T-helper 2 cell treated with Interferon-gamma antibody and Interleukin-4, amounts not matched to agents 5 μg/mL and 100 μg/mL, for 36 hours (primary cell): ENCODE measurements around the gene GNAQ.

Experiments used
- DNase-seq: peaks from one replicate; pipeline ENCODE4 v3.0.0; 2021; ENCODE audit warnings: low spot score
- H3K27ac Mint-ChIP-seq: one replicate; pipeline ENCODE4 v1.8.0; 2021; ENCODE audit warnings: mild to moderate bottlenecking, mixed read lengths
- H3K27me3 Mint-ChIP-seq: one replicate; pipeline ENCODE4 v1.8.0; 2021; ENCODE audit warnings: low read depth, mixed read lengths
- H3K36me3 Mint-ChIP-seq: one replicate; pipeline ENCODE4 v1.8.0; 2021; ENCODE audit warnings: low read depth, mixed read lengths
- H3K4me1 Mint-ChIP-seq: one replicate; pipeline ENCODE4 v1.8.0; 2021; ENCODE audit warnings: low read depth, mixed read lengths
- H3K4me3 Mint-ChIP-seq: one replicate; pipeline ENCODE4 v1.8.0; 2022; ENCODE audit warnings: mild to moderate bottlenecking, moderate library complexity, mixed read lengths
- H3K9me3 Mint-ChIP-seq: one replicate; pipeline ENCODE4 v1.8.0; 2021; ENCODE audit warnings: mixed read lengths

GNAQ gene

GRCh38 chr9:77985996-77986395 is 45.6 kb downstream of the GNAQ start:
- Mint-ChIP-seq H3K9me3 (no peaks in the 10 kb centered on the region), H3K36me3 (peaks cover 17% of the 10 kb centered on the region), H3K4me3 (no peak overlapping the region), H3K4me1 (peaks cover 58% of the 10 kb centered on the region), H3K27me3 (no peaks in the 10 kb centered on the region), H3K27ac (peak overlapping the region; percentile 3)
- no peak for DNase-seq

- DNase-seq, result no peak
- H3K4me3 Mint-ChIP-seq, result no peak overlapping the region
- peaks cover 69% of the 10 kb centered on the region for H3K4me1 Mint-ChIP-seq
- peaks cover 25% of the 10 kb centered on the region for H3K36me3 Mint-ChIP-seq
- no peaks in the 10 kb centered on the region for H3K27me3 Mint-ChIP-seq
- H3K27ac Mint-ChIP-seq, result peak overlapping the region; percentile 72
- H3K9me3 Mint-ChIP-seq, result no peaks in the 10 kb centered on the region
Measured at GRCh38 chr9:77983320-77983662, 48.3 kb downstream of the GNAQ start.

- Mint-ChIP-seq H3K4me3 (peak overlapping the region; percentile 33), H3K4me1 (peaks cover 70% of the 10 kb centered on the region), H3K36me3 (peaks cover 25% of the 10 kb centered on the region), H3K9me3 (no peaks in the 10 kb centered on the region), H3K27ac (peak overlapping the region; percentile 21), H3K27me3 (no peaks in the 10 kb centered on the region)
- DNase-seq, result no peak
Measured at GRCh38 chr9:77982581-77983319, 48.9 kb downstream of the GNAQ start.

DNA sequence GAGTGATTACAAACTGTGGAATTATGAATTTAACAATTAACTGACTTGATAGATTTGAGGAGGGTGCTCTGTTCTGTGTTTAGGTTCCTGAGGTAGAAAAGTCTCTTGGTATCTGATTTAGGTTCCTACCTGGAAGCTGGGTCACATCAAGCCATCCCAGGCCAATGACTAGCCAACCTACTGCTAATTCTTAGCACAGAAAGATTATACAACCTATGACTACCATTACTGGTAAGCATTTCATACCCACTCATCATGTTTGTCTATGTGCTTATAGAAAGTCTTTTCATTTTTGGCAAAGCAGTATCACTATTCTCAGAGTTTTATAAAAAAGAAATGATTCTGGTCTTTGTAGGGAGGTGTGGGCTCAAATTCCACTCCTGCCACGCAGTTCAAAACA is 49.7 kb downstream of the GNAQ start:
- Mint-ChIP-seq H3K36me3 (peaks cover 21% of the 10 kb centered on the region), H3K4me3 (peak overlapping the region; percentile 51), H3K9me3 (no peaks in the 10 kb centered on the region), H3K4me1 (peaks cover 72% of the 10 kb centered on the region), H3K27me3 (no peaks in the 10 kb centered on the region), H3K27ac (no peak overlapping the region)
- DNase-seq, result no peak

- peak overlapping the region; percentile 51 for H3K4me3 Mint-ChIP-seq
- peak; percentile 25 for DNase-seq
- H3K27ac Mint-ChIP-seq, result no peak overlapping the region
- H3K9me3 Mint-ChIP-seq, result no peaks in the 10 kb centered on the region
- no peaks in the 10 kb centered on the region for H3K27me3 Mint-ChIP-seq
- peaks cover 73% of the 10 kb centered on the region for H3K4me1 Mint-ChIP-seq
- peaks cover 21% of the 10 kb centered on the region for H3K36me3 Mint-ChIP-seq
Measured at GRCh38 chr9:77981332-77981731, 50.3 kb downstream of the GNAQ start.

- Mint-ChIP-seq H3K4me3 (no peak overlapping the region), H3K9me3 (no peaks in the 10 kb centered on the region), H3K4me1 (peaks cover 67% of the 10 kb centered on the region), H3K27ac (no peak overlapping the region), H3K36me3 (peaks cover 21% of the 10 kb centered on the region), H3K27me3 (no peaks in the 10 kb centered on the region)
- DNase-seq, result no peak
Measured at GRCh38 chr9:77980622-77981021, 51.0 kb downstream of the GNAQ start.

DNA sequence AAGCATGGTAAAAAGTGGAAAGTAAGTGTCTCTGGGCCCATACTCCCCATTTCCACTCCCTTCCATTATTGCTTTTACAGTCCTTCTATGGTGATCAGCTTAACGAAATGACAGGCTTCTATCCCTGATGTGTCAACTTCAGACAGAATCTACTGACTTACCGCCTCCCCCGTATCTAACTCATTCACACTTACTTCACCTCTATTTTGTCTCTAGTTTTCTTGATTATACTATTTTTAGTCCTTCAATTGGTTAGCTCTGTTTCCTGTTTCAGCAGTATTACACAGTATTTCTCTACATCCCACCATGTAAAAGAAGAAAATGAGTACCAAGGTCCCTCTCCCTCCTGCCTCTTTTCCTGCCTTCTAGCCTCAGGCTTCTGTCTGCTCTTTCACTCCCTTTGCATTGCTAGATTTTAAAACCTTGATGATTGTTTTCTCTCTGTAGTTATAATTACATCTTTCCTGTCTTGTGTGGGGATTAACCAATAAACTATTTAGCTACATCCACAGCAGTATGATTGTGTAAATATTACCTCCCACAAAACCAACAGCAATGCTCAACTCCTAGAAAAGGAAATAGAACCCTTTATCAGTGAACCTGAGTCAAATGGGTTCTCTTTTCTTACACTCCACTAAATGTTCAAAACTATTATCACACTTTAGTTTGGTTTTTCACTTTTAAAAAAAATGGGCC is 53.4 kb downstream of the GNAQ start:
- peak overlapping the region; percentile 72 for H3K27ac Mint-ChIP-seq
- H3K36me3 Mint-ChIP-seq, result peaks cover 12% of the 10 kb centered on the region
- DNase-seq, result no peak
- peaks cover 60% of the 10 kb centered on the region for H3K4me1 Mint-ChIP-seq
- no peaks in the 10 kb centered on the region for H3K27me3 Mint-ChIP-seq
- H3K4me3 Mint-ChIP-seq, result peak overlapping the region; percentile 66
- no peaks in the 10 kb centered on the region for H3K9me3 Mint-ChIP-seq

GRCh38 chr9:77977210-77977611 is 54.4 kb downstream of the GNAQ start:
- H3K36me3 Mint-ChIP-seq, result peaks cover 13% of the 10 kb centered on the region
- DNase-seq, result peak; percentile 18
- no peaks in the 10 kb centered on the region for H3K27me3 Mint-ChIP-seq
- H3K27ac Mint-ChIP-seq, result peak overlapping the region; percentile 77
- H3K4me1 Mint-ChIP-seq, result peaks cover 52% of the 10 kb centered on the region
- H3K4me3 Mint-ChIP-seq, result peak overlapping the region; percentile 66
- no peaks in the 10 kb centered on the region for H3K9me3 Mint-ChIP-seq

GRCh38 chr9:77975806-77976205 is 55.8 kb downstream of the GNAQ start:
- H3K4me3 Mint-ChIP-seq, result no peak overlapping the region
- no peak overlapping the region for H3K27ac Mint-ChIP-seq
- DNase-seq, result no peak
- no peaks in the 10 kb centered on the region for H3K27me3 Mint-ChIP-seq
- peaks cover 41% of the 10 kb centered on the region for H3K4me1 Mint-ChIP-seq
- peaks cover 16% of the 10 kb centered on the region for H3K36me3 Mint-ChIP-seq
- H3K9me3 Mint-ChIP-seq, result no peaks in the 10 kb centered on the region

GRCh38 chr9:77975036-77975435 is 56.6 kb downstream of the GNAQ start:
- no peak overlapping the region for H3K4me3 Mint-ChIP-seq
- peaks cover 22% of the 10 kb centered on the region for H3K36me3 Mint-ChIP-seq
- H3K27ac Mint-ChIP-seq, result no peak overlapping the region
- H3K9me3 Mint-ChIP-seq, result no peaks in the 10 kb centered on the region
- DNase-seq, result no peak
- H3K4me1 Mint-ChIP-seq, result peaks cover 40% of the 10 kb centered on the region
- no peaks in the 10 kb centered on the region for H3K27me3 Mint-ChIP-seq

DNA sequence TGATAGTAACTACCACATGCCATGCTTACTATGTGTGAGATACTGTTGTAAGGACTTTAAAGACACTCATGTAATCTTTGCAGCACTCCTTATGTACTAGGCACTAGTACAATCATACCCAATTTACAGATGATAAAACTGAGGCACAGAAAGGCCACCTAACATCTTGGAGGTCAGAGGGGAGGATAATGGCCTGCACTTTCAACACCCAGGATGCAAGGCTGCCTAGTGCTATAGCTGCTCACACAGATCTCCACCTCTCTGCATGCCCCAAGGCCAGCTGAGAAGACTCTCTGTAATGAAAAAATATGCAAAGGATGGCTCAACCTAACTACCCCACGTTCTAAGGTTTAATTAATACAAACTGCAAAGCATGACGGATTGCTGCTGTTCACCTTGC is 57.2 kb downstream of the GNAQ start:
- Mint-ChIP-seq H3K4me1 (peaks cover 37% of the 10 kb centered on the region), H3K9me3 (no peaks in the 10 kb centered on the region), H3K36me3 (peaks cover 17% of the 10 kb centered on the region), H3K27ac (no peak overlapping the region), H3K4me3 (no peak overlapping the region), H3K27me3 (no peaks in the 10 kb centered on the region)
- DNase-seq, result no peak

GRCh38 chr9:77969083-77969482 is 62.5 kb downstream of the GNAQ start:
- Mint-ChIP-seq H3K36me3 (peaks cover 22% of the 10 kb centered on the region), H3K27me3 (no peaks in the 10 kb centered on the region), H3K9me3 (no peaks in the 10 kb centered on the region), H3K4me1 (peaks cover 33% of the 10 kb centered on the region), H3K4me3 (no peak overlapping the region), H3K27ac (no peak overlapping the region)
- no peak for DNase-seq

GRCh38 chr9:77968506-77968905 is 63.1 kb downstream of the GNAQ start:
- no peak overlapping the region for H3K27ac Mint-ChIP-seq
- H3K9me3 Mint-ChIP-seq, result no peaks in the 10 kb centered on the region
- H3K4me3 Mint-ChIP-seq, result no peak overlapping the region
- no peaks in the 10 kb centered on the region for H3K27me3 Mint-ChIP-seq
- peaks cover 34% of the 10 kb centered on the region for H3K4me1 Mint-ChIP-seq
- no peak for DNase-seq
- H3K36me3 Mint-ChIP-seq, result peaks cover 22% of the 10 kb centered on the region

GRCh38 chr9:77966718-77967117 is 64.9 kb downstream of the GNAQ start:
- Mint-ChIP-seq H3K4me1 (peaks cover 46% of the 10 kb centered on the region), H3K9me3 (no peaks in the 10 kb centered on the region), H3K36me3 (peaks cover 22% of the 10 kb centered on the region), H3K4me3 (no peak overlapping the region), H3K27ac (no peak overlapping the region), H3K27me3 (no peaks in the 10 kb centered on the region)
- no peak for DNase-seq
